Liver (tissue), 9 donors: ENCODE measurements around the gene LASP1. TPM values are rescaled to one million over a fixed set of nuclear protein-coding genes. Genes with fewer than 3 reads are reported as not detected.

Experiments used
- DNase-seq: peaks from one replicate; pipeline ENCODE4 v3.0.0-alpha.2; 2017; ENCODE audit warnings: low spot score
- H3K27ac ChIP-seq, 2 donors: one replicate each; pipeline ENCODE4 v1.7.0; 2013; ENCODE audit warnings: inconsistent platforms in 2 of 2, low read length in 2 of 2, control low read depth in 1 of 2, low read depth in 1 of 2, mild to moderate bottlenecking in 1 of 2
- H3K27me3 ChIP-seq, 4 donors: one replicate each; pipeline versions ENCODE4 v1.6.1 to v1.7.0; 2013; ENCODE audit warnings: low read length in 3 of 4, inconsistent platforms in 1 of 4, mild to moderate bottlenecking in 1 of 4, moderate library complexity in 1 of 4; ENCODE audit not compliant: control insufficient read depth in 4 of 4, insufficient read depth in 4 of 4
- H3K36me3 ChIP-seq, 4 donors: one replicate each; pipeline versions ENCODE4 v1.6.1 to v1.7.0; 2013; ENCODE audit warnings: low read length in 3 of 4, mild to moderate bottlenecking in 3 of 4, low read depth in 1 of 4, moderate library complexity in 1 of 4; ENCODE audit not compliant: control insufficient read depth in 4 of 4, insufficient read depth in 3 of 4
- H3K4me1 ChIP-seq, 4 donors: one replicate each; pipeline versions ENCODE4 v1.6.1 to v1.7.0; 2013; ENCODE audit warnings: low read length in 3 of 4, mild to moderate bottlenecking in 3 of 4, moderate library complexity in 1 of 4; ENCODE audit not compliant: control insufficient read depth in 4 of 4, insufficient read depth in 4 of 4
- H3K4me3 ChIP-seq, 3 donors: one replicate each; pipeline versions ENCODE4 v1.6.1 to v1.7.0; 2013; ENCODE audit warnings: low read length in 3 of 3, control low read depth in 1 of 3, low read depth in 1 of 3, mild to moderate bottlenecking in 1 of 3
- H3K9ac ChIP-seq, 2 donors: one replicate each; pipeline ENCODE4 v1.7.0; 2013; ENCODE audit warnings: low read length in 2 of 2, mild to moderate bottlenecking in 2 of 2, moderate library complexity in 2 of 2, control low read depth in 1 of 2, low read depth in 1 of 2
- H3K9me3 ChIP-seq, 4 donors: one replicate each; pipeline versions ENCODE4 v1.6.1 to v1.7.0; 2013; ENCODE audit warnings: low read length in 3 of 4; ENCODE audit not compliant: control insufficient read depth in 4 of 4
- ATF3 ChIP-seq: IDR thresholded peaks from 2 replicates; pipeline ENCODE4 v1.6.1; 2016; ENCODE audit warnings: antibody characterized with exemption
- CTCF ChIP-seq: fragments of 150-350 bp; IDR thresholded peaks from 2 replicates; pipeline ENCODE4 v1.5.1; 2017; ENCODE audit warnings: improper control_type of control experiment, low read depth, low read length; ENCODE audit not compliant: missing input control
- EGR1 ChIP-seq, 2 donors: IDR thresholded peaks; 2 replicates each; pipeline ENCODE4 v1.6.1; 2016 to 2018; ENCODE audit warnings: antibody characterized with exemption in 2 of 2, low read depth in 2 of 2
- FOXA1 ChIP-seq: IDR thresholded peaks from 2 replicates; pipeline ENCODE4 v1.6.1; 2016; ENCODE audit warnings: antibody characterized with exemption
- FOXA2 ChIP-seq: IDR thresholded peaks from 2 replicates; pipeline ENCODE4 v1.6.1; 2016; ENCODE audit warnings: antibody characterized with exemption
- GABPA ChIP-seq, 2 donors: IDR thresholded peaks in 1 of 2; conservative IDR thresholded peaks in 1 of 2; 2 replicates each; pipeline ENCODE4 v1.6.1; 2016; ENCODE audit warnings: antibody characterized with exemption in 2 of 2, mild to moderate bottlenecking in 1 of 2, moderate library complexity in 1 of 2
- HNF4A ChIP-seq, 2 donors: conservative IDR thresholded peaks; 2 replicates each; pipeline ENCODE4 v1.6.1; 2016; ENCODE audit warnings: antibody characterized with exemption in 2 of 2, mild to moderate bottlenecking in 2 of 2
- HNF4G ChIP-seq: IDR thresholded peaks from 2 replicates; pipeline ENCODE4 v1.6.1; 2016; ENCODE audit warnings: antibody characterized with exemption
- JUND ChIP-seq, 2 donors: IDR thresholded peaks; 2 replicates each; pipeline ENCODE4 v1.6.1; 2016; ENCODE audit warnings: antibody characterized with exemption in 2 of 2
- MAX ChIP-seq: IDR thresholded peaks from 2 replicates; pipeline ENCODE4 v1.6.1; 2016; ENCODE audit warnings: antibody characterized with exemption
- NR2F2 ChIP-seq: IDR thresholded peaks from 2 replicates; pipeline ENCODE4 v1.6.1; 2016; ENCODE audit warnings: antibody characterized with exemption
- RAD21 ChIP-seq, 2 donors: IDR thresholded peaks; 2 replicates each; pipeline ENCODE4 v1.6.1; 2016; ENCODE audit warnings: antibody characterized with exemption in 2 of 2, mild to moderate bottlenecking in 2 of 2
- REST ChIP-seq: IDR thresholded peaks from 2 replicates; pipeline ENCODE4 v1.6.1; 2016; ENCODE audit warnings: antibody characterized with exemption, mild to moderate bottlenecking
- RXRA ChIP-seq, 2 donors: IDR thresholded peaks; 2 replicates each; pipeline ENCODE4 v1.6.1; 2017 to 2018; ENCODE audit warnings: antibody characterized with exemption in 2 of 2, mild to moderate bottlenecking in 1 of 2
- SP1 ChIP-seq: IDR thresholded peaks from 2 replicates; pipeline ENCODE4 v1.6.1; 2018; ENCODE audit warnings: antibody characterized with exemption, mild to moderate bottlenecking
- TAF1 ChIP-seq: conservative IDR thresholded peaks from 2 replicates; pipeline ENCODE4 v1.6.1; 2016; ENCODE audit warnings: antibody characterized with exemption, mild to moderate bottlenecking
- YY1 ChIP-seq: IDR thresholded peaks from 2 replicates; pipeline ENCODE4 v1.6.1; 2016; ENCODE audit warnings: antibody characterized with exemption, mild to moderate bottlenecking
- ZBTB33 ChIP-seq: IDR thresholded peaks from 2 replicates; pipeline ENCODE4 v1.6.1; 2016; ENCODE audit warnings: antibody characterized with exemption
- WGBS: extraction: QIAGEN DNeasy Blood & Tissue Kit; methylation state at CpG from one replicate; pipeline ENCODE4 v1.1.7; 2013; 5-methylcytosine and 5-hydroxymethylcytosine counted together
- polyA plus RNA-seq, 2 donors: library from polyadenylated mRNA; stranded (reverse) in 1 of 2; unstranded in 1 of 2; fragments of 200-250 nt in 1 of 2; fragments of >200 nt in 1 of 2; fragmentation: Nextera tagmentation in 1 of 2; extraction: Ambion mirVana in 1 of 2; gene quantifications; one replicate each; pipeline versions ENCODE4 v1.2.1 to v1.2.3, GENCODE V29; 2013 to 2015
- total RNA-seq, 2 donors: library from RNA; depleted of rRNA; stranded (reverse); fragments of >200 nt; gene quantifications; one replicate each; pipeline ENCODE4 v1.2.3, GENCODE V29; 2014
- donor health status: healthy.
- donor health status: healthy.
- donor health status: healthy.
- donor health status: healthy.
- donor health status: healthy.

The LASP1 gene
- total and polyA plus RNA-seq, 4 donors, result 18.2 to 77.7 (median 68.4) TPM

- DNase-seq, result peak; percentile 68
- H3K9ac ChIP-seq, result peak overlapping the region; percentile 87 to 96
- H3K27ac ChIP-seq, result peak overlapping the region; percentile 95 to 96
- TF ChIP-seq ATF3 (no peak), ZBTB33 (no peak), NR2F2 (peak; percentile 38), GABPA (IDR thresholded peaks at IDR 0.05 in 1 of 2, conservative IDR thresholded peaks at IDR 0.05 in 1 of 2) (no peak), YY1 (peak; percentile 27)
- H3K4me3 ChIP-seq, result peak overlapping the region; percentile 74 to 88 (median 87)
- no peaks in the 10 kb centered on the region for H3K36me3 ChIP-seq
- peaks cover 0 to 48% (median 42%) of the 10 kb centered on the region in 4 donors for H3K4me1 ChIP-seq
- WGBS, result under 1% methylated on average over 56 of the region's 56 CpGs
- no peaks in the 10 kb centered on the region for H3K27me3 ChIP-seq
- no peaks in the 10 kb centered on the region for H3K9me3 ChIP-seq
Measured at GRCh38 chr17:38870259-38871165, 654 bp downstream of the LASP1 start.

- Histone ChIP-seq H3K27ac (peak overlapping the region; percentile 88 to 96), H3K9ac (peak overlapping the region; percentile 50 to 87), H3K4me1 (peaks cover 0 to 48% (median 42%) of the 10 kb centered on the region in 4 donors), H3K9me3 (no peaks in the 10 kb centered on the region), H3K36me3 (no peaks in the 10 kb centered on the region), H3K27me3 (no peaks in the 10 kb centered on the region), H3K4me3 (peak overlapping the region; percentile 33 to 88 (median 74))
- 13% methylated on average over 11 of the region's 11 CpGs for WGBS
- TF ChIP-seq ZBTB33 (peak; percentile 38), CTCF (no peak), NR2F2 (peak; percentile 98), FOXA2 (peak; percentile 13), FOXA1 (no peak), HNF4A (conservative IDR thresholded peaks at IDR 0.05) (peak; percentile 90 to 94), JUND (IDR thresholded peaks at IDR 0.05) (peak; percentile 97 to 99), RXRA (IDR thresholded peaks at IDR 0.05) (peak; percentile 92 to 94), HNF4G (peak; percentile 87), REST (peak; percentile 52), SP1 (peak; percentile 84), MAX (peak; percentile 76), YY1 (peak; percentile 37), ATF3 (peak; percentile 96), EGR1 (IDR thresholded peaks at IDR 0.05; ENCODE audit: low read depth in 2 of 2) (no peak), GABPA (IDR thresholded peaks at IDR 0.05 in 1 of 2, conservative IDR thresholded peaks at IDR 0.05 in 1 of 2) (peak in 1 of 2 donors; percentile 52), TAF1 (peak; percentile 33), RAD21 (IDR thresholded peaks at IDR 0.05) (peak; percentile 73 to 78)
- peak; percentile 73 for DNase-seq
Measured at GRCh38 chr17:38871247-38872015, 1.6 kb downstream of the LASP1 start.
